ENCODE data around the gene ZNF165. TPM values are rescaled to one million over a fixed set of nuclear protein-coding genes. Genes with fewer than 3 reads are reported as not detected.

The ZNF165 gene
- total and polyA plus RNA-seq, 2 donors (not counting 3 experiments of a cell fraction or from before 2014, with no cell fraction given): 0.03 to 0.27 TPM

DNA sequence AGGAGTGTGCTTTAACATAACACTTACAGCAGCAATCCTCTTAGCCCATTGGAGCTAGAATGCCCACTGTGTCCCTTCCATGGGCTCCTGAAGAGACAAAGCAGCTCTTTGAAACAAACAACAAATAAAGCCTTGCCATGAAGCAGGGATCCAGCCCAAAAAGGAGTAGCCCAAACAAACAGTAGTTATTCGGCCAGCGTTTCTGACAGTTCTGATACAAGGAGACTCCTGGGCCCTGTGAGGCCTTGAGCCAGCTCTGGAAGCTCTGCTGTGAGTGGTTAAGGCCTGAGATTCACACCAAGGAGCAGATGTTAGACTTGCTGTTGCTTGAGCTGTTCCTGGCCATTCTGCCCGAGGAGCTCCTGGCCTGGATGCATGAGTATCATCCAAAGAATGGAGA lies 27.1 kb downstream of the ZNF165 start:
- H3K4me3 ChIP-seq (replicated peaks in 1 of 3; ENCODE audit: insufficient read depth in 1 of 3, low read depth in 1 of 3, low read length in 3 of 3): no peak overlapping the region
- H3K9me3 ChIP-seq (replicated peaks; ENCODE audit: control insufficient read depth, insufficient read depth, low read length): no peaks in the 10 kb centered on the region
- CTCF ChIA-PET: no interaction called here
- no peaks in the 10 kb centered on the region for H3K79me2 ChIP-seq (ENCODE audit: control insufficient read depth, insufficient read depth, low read length)
- TF ChIP-seq JUN (IDR thresholded peaks at IDR 0.05; ENCODE audit: borderline replicate concordance, insufficient read depth, insufficient read length, low read depth) (no peak), POLR2AphosphoS5 (IDR thresholded peaks at IDR 0.05; ENCODE audit: insufficient read depth, low read depth, low read length) (no peak), FOS (IDR thresholded peaks at IDR 0.05; ENCODE audit: borderline replicate concordance, insufficient read depth, low read length) (no peak), EZH2 (IDR thresholded peaks at IDR 0.05; ENCODE audit: borderline replicate concordance, low read depth, low read length, severe bottlenecking) (no peak), CTCF (IDR thresholded peaks at IDR 0.05; ENCODE audit: extremely low read depth in 1 of 2, insufficient read depth in 1 of 2, low read depth in 1 of 2, low read length in 2 of 2) (no peak), GATA2 (IDR thresholded peaks at IDR 0.05; ENCODE audit: insufficient read depth, insufficient read length, low read depth, low read length) (no peak), POLR2A (IDR thresholded peaks at IDR 0.05; ENCODE audit: low read depth, low read length) (no peak), MYC (IDR thresholded peaks at IDR 0.05; ENCODE audit: low read depth, low read length) (no peak)
- TF ChIP-seq, protein P1, sequence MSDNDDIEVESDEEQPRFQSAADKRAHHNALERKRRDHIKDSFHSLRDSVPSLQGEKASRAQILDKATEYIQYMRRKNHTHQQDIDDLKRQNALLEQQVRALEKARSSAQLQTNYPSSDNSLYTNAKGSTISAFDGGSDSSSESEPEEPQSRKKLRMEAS (IDR thresholded peaks at IDR 0.05; ENCODE audit: insufficient read depth, insufficient read length): no peak
- H3K36me3 ChIP-seq (ENCODE audit: control insufficient read depth in 2 of 2, extremely low read depth in 1 of 2, insufficient read depth in 2 of 2, low read length in 2 of 2): no peaks in the 10 kb centered on the region
- H3K27ac ChIP-seq (ENCODE audit: insufficient read depth, low read depth, low read length): no peak overlapping the region
- intact Hi-C loops (cut with micrococcal nuclease): no loop called here
- FAIRE-seq (no peak), DNase-seq (ENCODE audit: low read depth, low spot score) (no peak)
- H3K9ac ChIP-seq (replicated peaks; ENCODE audit: extremely low read depth, insufficient read depth, low read length): no peak overlapping the region
- peaks cover 6% of the 10 kb centered on the region for H3K4me1 ChIP-seq (ENCODE audit: control insufficient read depth, extremely low read depth, insufficient read depth, low read length)
- POLR2A ChIA-PET: no interaction called here
- H4K20me1 ChIP-seq (replicated peaks; ENCODE audit: control insufficient read depth, extremely low read depth, insufficient read depth, low read length): no peaks in the 10 kb centered on the region
- no peaks in the 10 kb centered on the region for H3K9me1 ChIP-seq (replicated peaks; ENCODE audit: control insufficient read depth, extremely low read depth, insufficient read depth, low read length)
- no peak overlapping the region for H2AFZ ChIP-seq (ENCODE audit: low read depth, low read length)
- H3K27me3 ChIP-seq (ENCODE audit: control insufficient read depth in 2 of 2, insufficient read depth in 2 of 2, low read length in 2 of 2): peaks cover 2 to 5% of the 10 kb centered on the region in 2 experiments
- dilution Hi-C loops (cut with MboI; ENCODE audit: extremely low pct_ligation_motif_present, low sequenced_read_pairs): no loop called here
- no peak overlapping the region for H3K4me2 ChIP-seq (ENCODE audit: insufficient read depth, low read length)
- no TSS peak for BruUV-seq (replicated peaks)

All from endothelial cell of umbilical vein (primary cell).